AG10803 (cell line): ENCODE results near the gene ELP4.

ENCODE experiments used
- DNase-seq: peaks from one replicate; pipeline ENCODE4 v3.0.0; 2010; ENCODE audit warnings: low read depth
- H3K4me3 ChIP-seq: 2 replicates; pipeline ENCODE4 v1.5.1; 2011; ENCODE audit warnings: mild to moderate bottlenecking, low read length, control low read depth
- CTCF ChIP-seq: conservative IDR thresholded peaks from 2 replicates; pipeline ENCODE4 v1.5.1; 2011; ENCODE audit warnings: mild to moderate bottlenecking, low read length, control low read depth, inconsistent platforms

ELP4 gene

GRCh38 chr11:31792036-31792435, 282.5 kb downstream of the ELP4 start:
- TF ChIP-seq CTCF: no peak
- no peak for DNase-seq
- H3K4me3 ChIP-seq: no peak overlapping the region

GRCh38 chr11:31792456-31792855, 282.9 kb downstream of the ELP4 start:
- no peak for DNase-seq
- no peak overlapping the region for H3K4me3 ChIP-seq
- TF ChIP-seq CTCF: no peak

GRCh38 chr11:31793264-31793663, 283.7 kb downstream of the ELP4 start:
- no peak for DNase-seq
- no peak for TF ChIP-seq CTCF
- no peak overlapping the region for H3K4me3 ChIP-seq

- H3K4me3 ChIP-seq: no peak overlapping the region
- no peak for DNase-seq
- TF ChIP-seq CTCF: no peak
These were observed 285.0 kb downstream of the ELP4 start for GRCh38 chr11:31794548-31794947.

GRCh38 chr11:31795706-31796498, 286.3 kb downstream of the ELP4 start:
- H3K4me3 ChIP-seq: no peak overlapping the region
- TF ChIP-seq CTCF: no peak
- DNase-seq: no peak

- DNase-seq: no peak
- no peak for TF ChIP-seq CTCF
- H3K4me3 ChIP-seq: no peak overlapping the region
These were observed 287.1 kb downstream of the ELP4 start for GRCh38 chr11:31796499-31797189.
